HG03469 (cell line): ENCODE measurements around the gene AKAP14.
"Not testable (repeated sequence)": the region's sequence is repeated elsewhere in the genome, so short reads cannot be mapped to it uniquely, and the experiment has no call there.

ENCODE experiments used
- ATAC-seq: cut with Tn5 transposase; IDR thresholded peaks from one replicate; pipeline ENCODE4 v1.9.1; 2021; ENCODE audit warnings: mild to moderate bottlenecking, moderate library complexity, moderate number of reproducible peaks; ENCODE audit not compliant: unreplicated experiment

The AKAP14 gene

GRCh38 chrX:119895843-119896326 is at the start of gene AKAP14:
Gene AKAP14, plus strand, starts transcription at chrX:119895893. Its CDS starts 7,331 bp downstream, at chrX:119903224.
- no peak for ATAC-seq

DNA sequence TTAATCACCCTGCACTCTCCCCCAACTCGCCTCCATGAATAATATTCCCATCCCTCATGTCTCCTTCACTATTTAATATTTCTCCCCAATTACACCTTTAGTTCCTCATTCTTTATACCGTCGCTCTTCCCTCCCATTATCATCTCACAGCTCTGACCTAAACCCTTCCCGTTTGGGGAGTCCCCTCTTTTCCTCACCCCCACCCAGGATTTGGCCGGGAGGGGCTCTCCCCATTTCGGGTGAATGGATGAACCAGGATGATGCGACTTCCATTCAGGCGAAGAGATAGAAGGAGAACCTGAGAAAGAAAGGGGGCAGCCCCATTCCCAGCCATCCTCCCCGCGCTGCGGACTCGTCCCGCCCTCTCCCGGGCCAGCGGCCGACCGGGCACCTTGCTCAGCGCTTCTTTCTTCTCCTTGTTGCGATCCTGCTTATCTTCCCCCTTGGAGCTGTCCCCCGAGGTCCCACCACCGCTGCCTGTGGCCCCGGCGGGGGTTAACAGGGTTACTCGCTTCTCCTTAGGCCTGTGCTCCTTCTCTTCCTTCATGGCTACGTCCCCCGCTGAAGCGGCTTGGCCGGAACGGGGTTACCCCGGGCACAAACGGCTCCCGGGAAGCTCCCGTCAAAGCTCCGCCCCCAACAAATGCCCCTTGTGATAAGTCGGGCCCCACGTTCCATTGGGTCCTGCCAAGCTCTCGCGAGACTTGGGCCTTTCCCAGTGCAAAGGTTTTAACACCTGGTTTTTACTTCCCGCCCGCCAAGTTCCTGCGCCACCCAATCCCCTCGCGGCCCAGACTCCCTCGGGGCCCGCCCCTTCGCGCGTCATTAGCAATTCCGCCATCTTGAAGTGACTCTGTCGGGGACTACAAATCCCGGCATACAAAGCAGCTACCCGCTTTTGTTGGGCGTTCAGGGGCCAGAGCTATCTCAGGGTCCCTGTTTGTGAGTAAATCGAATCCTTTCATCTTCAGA is 43.0 kb upstream of the AKAP14 start, which contains the start of gene UPF3B:
UPF3B (minus strand) TSS at position 582 of the 972 bp plus-strand sequence; CDS start at position 547, 35 bp downstream.
- peak; percentile 82 for ATAC-seq

DNA sequence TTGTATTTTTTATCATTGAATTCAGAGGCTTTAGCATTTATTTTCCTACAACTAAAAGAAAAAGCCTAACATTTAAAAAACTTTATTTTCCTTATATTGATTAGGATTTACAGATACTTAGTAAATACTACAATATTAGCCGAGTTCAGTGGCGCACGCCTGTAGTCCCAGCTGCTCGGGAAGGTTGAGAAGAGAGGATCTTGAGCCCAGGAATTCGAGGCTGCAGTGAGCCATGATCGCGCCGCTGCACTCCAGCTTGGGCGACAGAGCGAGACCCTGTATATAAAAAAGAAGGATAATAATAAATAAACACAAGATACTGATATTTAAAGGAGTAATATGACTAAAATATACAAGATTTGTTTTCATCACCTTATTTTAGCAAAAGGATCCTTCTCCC is 42.2 kb upstream of the AKAP14 start:
- ATAC-seq: no peak

GRCh38 chrX:119870626-119871131 is 25.0 kb upstream of the AKAP14 start:
- ATAC-seq: no peak

DNA sequence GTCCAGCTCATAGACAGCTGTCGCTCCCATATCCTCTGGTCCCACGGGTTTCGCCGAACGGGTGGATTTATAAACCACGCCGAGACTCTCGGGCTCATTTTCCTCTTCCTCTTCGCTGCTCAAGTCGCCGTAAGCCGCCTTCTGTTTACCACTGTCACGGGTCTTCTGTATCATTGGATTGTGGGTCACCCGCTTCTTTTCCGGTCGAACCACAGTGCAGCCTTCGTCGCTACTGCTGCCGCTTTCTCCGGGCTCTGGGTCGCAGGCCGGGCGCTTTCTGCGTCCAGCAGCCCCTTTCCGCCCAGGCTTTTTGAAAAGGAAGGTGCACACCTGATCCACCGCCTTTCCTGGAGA is 24.5 kb upstream of the AKAP14 start:
- ATAC-seq: no peak

DNA sequence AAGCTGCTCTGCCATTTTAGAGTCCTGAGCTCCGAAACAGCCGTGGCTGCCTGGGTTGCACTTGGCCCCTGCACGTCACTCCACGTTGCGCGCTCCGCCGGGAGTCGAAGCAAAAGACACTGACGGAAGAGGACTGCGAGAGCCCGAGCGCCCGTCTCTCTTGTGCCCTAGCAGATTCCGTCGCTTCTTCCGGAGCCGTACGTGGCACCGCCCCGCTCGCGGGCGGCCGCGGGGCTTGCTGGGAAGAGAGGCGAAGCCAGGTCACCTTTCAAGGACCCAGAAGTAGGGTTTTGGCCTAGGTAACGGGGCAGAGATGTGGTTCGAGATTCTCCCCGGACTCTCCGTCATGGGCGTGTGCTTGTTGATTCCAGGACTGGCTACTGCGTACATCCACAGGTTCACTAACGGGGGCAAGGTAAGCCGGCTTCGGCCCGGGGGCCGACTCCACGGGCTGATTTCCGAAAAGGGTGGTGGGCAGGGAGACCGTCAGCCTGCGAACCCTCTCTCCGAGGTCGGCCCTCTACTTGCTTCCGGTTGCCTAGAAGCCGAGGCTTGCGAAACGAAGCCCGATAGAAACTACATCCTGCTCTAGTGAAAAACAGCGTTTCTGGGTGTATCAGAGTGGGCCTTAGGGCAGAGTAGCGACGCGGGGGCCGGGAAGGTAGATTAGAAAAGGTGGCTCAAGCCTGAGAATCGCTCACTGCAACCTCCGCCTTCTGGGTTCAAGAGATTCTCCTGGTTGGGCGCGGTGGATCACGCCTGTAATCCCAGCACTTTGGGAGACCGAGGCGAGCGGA is 23.9 kb upstream of the AKAP14 start, which contains the start of the genes NDUFA1 and RNF113A:
NDUFA1 (plus strand) TSS at position 234 of the 797 bp plus-strand sequence; CDS start at position 314, 80 bp downstream.
RNF113A (minus strand) TSS at position 135 of the 797 bp plus-strand sequence; CDS start at position 15, 120 bp downstream.
- peak; percentile 91 for ATAC-seq

GRCh38 chrX:119878740-119879139 is 17.0 kb upstream of the AKAP14 start:
- no peak for ATAC-seq

- ATAC-seq: no peak
Measured at GRCh38 chrX:119880076-119880475, 15.6 kb upstream of the AKAP14 start.

GRCh38 chrX:119880552-119881437 is 14.9 kb upstream of the AKAP14 start:
- peak; percentile 81 for ATAC-seq

DNA sequence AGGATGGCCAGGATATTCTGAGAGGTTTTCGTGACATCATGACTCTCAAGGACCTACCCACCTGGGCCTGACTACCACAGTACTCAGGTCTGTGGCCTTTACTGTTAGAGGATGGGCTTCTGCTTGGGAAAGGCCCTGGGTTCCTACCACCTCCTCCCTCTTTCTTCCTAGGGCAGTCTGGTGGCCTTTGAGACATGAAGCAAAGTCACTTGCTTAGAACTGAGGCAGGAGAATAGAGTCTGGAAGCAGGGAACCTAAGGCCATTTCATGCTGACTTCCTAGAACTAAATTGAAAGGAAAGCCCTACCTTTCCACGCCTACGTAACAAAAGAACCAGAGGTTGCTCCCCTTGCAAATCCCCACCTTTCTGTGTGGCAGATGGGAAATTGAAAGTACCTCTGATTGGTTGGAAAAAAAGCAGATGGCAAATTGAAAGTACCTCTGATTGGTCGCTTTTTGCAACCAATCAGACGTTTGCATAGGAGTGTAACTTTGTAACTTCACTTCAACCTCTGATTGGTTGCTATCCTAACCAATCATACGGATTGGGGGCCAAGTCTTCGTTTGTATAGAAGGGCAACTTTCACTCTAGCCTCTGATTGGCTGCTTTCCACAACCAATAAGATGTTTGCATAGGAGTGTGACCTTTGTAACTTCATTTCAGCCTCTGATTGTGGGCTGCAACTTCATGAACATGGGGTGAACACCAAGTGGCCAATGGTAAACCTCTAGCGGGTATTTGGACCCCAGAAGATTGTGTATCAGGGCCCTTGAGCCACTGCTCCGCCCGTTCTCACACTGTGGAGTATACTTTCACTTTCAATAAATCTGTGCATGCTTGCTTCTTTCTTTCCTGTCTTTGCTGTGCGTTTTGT is 9.9 kb upstream of the AKAP14 start:
- ATAC-seq: no peak

DNA sequence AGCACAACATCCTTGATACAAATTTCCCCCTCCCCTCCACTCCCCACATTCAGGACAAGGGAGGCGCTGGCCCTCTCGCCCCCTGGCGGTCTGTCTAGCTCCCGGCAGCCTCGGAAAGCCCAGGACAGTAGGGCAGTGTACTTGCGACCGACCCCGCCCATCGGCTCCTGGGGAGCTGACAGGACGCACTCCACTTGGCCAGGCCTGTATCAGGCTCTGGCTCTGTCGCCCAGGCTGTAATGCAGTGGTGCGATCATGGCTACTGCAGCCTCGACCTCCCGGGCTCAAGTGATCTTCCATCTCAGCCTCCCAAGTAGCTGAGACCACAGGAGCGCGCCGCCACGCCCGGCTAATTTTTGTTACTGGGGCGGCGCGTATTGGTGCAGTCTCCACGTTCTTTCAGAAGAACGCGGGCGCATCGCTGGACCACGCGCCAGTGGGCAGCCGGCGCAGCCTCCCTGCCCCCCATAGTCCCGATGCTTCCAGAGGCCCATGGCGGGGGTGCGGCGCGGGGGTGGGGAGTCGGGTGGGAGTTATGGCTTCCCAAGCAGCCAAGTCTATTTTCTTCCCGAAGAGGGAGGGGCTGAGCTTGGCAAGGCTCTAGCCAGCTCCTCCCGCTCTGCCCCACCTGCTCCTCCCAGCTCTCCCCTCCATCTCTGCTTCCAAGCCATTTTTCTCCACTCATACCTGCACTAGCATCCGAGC is 7.8 kb upstream of the AKAP14 start:
- no peak for ATAC-seq

DNA sequence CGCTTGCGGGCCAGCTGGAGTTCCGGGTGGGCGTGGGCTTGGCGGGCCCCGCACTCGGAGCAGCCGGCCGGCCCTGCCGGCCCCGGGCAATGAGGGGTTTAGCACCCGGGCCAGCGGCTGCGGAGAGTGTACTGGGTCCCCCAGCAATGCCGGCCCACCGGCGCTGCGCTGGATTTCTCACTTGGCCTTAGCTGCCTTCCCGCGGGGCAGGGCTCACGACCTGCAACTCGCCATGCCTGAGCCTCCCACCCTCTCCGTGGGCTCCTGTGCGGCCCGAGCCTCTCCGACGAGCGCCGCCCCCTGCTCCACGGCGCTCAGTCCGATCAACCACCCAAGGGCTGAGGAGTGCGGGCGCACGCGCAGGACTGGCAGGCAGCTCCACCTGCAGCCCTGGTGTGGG is 5.1 kb upstream of the AKAP14 start:
- ATAC-seq: not testable (repeated sequence)

- not testable (repeated sequence) for ATAC-seq
Measured at GRCh38 chrX:119891961-119892692, 3.6 kb upstream of the AKAP14 start.

DNA sequence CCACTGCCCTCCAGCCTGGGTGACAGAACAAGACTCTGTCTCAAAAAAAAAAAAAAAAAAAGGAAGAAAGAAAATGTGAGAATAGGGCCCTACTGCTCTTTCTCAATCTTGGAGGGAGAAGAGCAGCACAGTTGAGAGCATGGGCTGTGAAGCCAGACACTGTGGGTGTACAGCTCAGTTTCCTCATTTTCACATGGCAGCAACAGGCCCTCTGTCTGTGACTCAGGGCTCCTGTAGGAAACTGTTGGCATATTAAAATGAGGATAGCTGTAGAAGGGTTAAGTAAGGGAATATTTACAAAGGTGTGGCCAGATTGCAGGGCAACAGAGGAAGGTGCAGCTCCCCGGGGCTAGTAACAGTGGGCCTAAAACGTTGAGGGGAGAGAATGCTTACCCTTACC is 3.4 kb downstream of the AKAP14 start:
- no peak for ATAC-seq

- no peak for ATAC-seq
Measured at GRCh38 chrX:119900976-119901375, 5.3 kb downstream of the AKAP14 start.

GRCh38 chrX:119916310-119916709 is 20.6 kb downstream of the AKAP14 start:
- no peak for ATAC-seq

DNA sequence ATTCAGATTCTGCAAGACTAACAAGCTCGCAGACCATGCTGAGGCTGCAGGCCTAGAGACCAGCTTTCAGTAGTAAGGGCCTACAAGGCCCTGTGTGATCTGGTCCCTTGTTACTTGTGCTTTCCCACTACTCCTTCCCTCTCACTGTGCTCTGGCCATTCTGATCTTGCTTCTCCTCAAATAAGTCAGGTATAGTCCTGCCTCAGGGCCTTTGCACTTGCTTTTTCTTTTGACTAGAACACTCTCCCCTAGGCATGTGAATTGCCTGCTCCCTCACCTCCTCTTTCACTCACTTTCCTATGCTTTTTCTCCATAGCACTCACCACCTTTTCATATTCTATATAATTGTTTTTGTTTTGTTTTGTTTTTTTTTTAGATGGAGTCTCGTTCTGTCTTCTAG is 22.2 kb downstream of the AKAP14 start:
- ATAC-seq: no peak
